Measurements from ENCODE around the gene KRT82. TPM values are rescaled to one million over a fixed set of nuclear protein-coding genes. Genes with fewer than 3 reads are reported as not detected.

Gene KRT82
- total and polyA plus RNA-seq, 4 experiments from 2014 or later, result not detected

GRCh38 chr12:52425466-52425865 lies 19.3 kb upstream of the KRT82 start:
- intact Hi-C loops (cut with micrococcal nuclease), result no loop called here
- Mint-ChIP-seq H3K4me1 (no peaks in the 10 kb centered on the region), H3K27me3 (peaks cover 15 to 30% of the 10 kb centered on the region in 2 donors), H3K36me3 (no peaks in the 10 kb centered on the region), H3K27ac (no peak overlapping the region), H3K4me3 (no peak overlapping the region), H3K9me3 (no peaks in the 10 kb centered on the region)
- no peaks in the 10 kb centered on the region for H3K4me1 ChIP-seq (ENCODE audit: insufficient read depth, low read length)
- H3K27ac ChIP-seq (ENCODE audit: low read depth, low read length), result no peak overlapping the region
- no peaks in the 10 kb centered on the region for H3K27me3 ChIP-seq (ENCODE audit: insufficient read depth, low read length)
- no peak overlapping the region for H3K4me3 ChIP-seq (ENCODE audit: low read length in 2 of 2)
- H3K9me3 ChIP-seq (ENCODE audit: control insufficient read depth in 1 of 2, low read length in 2 of 2), result no peaks in the 10 kb centered on the region
- CTCF ChIA-PET (ENCODE audit: partially characterized antibody), result no interaction called here
- POLR2A ChIA-PET (ENCODE audit: partially characterized antibody), result no interaction called here
- no peaks in the 10 kb centered on the region for H3K36me3 ChIP-seq (ENCODE audit: insufficient read depth, low read length)
- DNase-seq, result no peak

GRCh38 chr12:52423661-52424500 lies 17.7 kb upstream of the KRT82 start:
- CTCF ChIA-PET (ENCODE audit: partially characterized antibody), result no interaction called here
- intact Hi-C loops (cut with micrococcal nuclease), result no loop called here
- POLR2A ChIA-PET (ENCODE audit: partially characterized antibody), result no interaction called here
- no peak overlapping the region for H3K4me3 Mint-ChIP-seq
- no peaks in the 10 kb centered on the region for H3K27me3 ChIP-seq (ENCODE audit: insufficient read depth, low read length)
- no peak for DNase-seq
- no peaks in the 10 kb centered on the region for H3K36me3 Mint-ChIP-seq
- no peaks in the 10 kb centered on the region for H3K9me3 Mint-ChIP-seq
- H3K4me1 ChIP-seq (ENCODE audit: insufficient read depth, low read length), result no peaks in the 10 kb centered on the region
- H3K36me3 ChIP-seq (ENCODE audit: insufficient read depth, low read length), result no peaks in the 10 kb centered on the region
- H3K9me3 ChIP-seq (ENCODE audit: control insufficient read depth in 1 of 2, low read length in 2 of 2), result no peaks in the 10 kb centered on the region
- H3K4me1 Mint-ChIP-seq, result peaks cover 0 to 1% (median 0%) of the 10 kb centered on the region in 4 donors
- peaks cover 14 to 24% of the 10 kb centered on the region in 2 donors for H3K27me3 Mint-ChIP-seq
- H3K27ac ChIP-seq (ENCODE audit: low read depth, low read length), result no peak overlapping the region
- peak overlapping the region in 1 of 7 donors; percentile 36 for H3K27ac Mint-ChIP-seq
- H3K4me3 ChIP-seq (ENCODE audit: low read length in 2 of 2), result no peak overlapping the region

- Mint-ChIP-seq H3K27me3 (peaks cover 13 to 22% of the 10 kb centered on the region in 2 donors), H3K27ac (no peak overlapping the region), H3K36me3 (no peaks in the 10 kb centered on the region), H3K4me1 (peaks cover 0 to 1% (median 0%) of the 10 kb centered on the region in 4 donors), H3K9me3 (no peaks in the 10 kb centered on the region), H3K4me3 (peak overlapping the region in 1 of 8 donors; percentile 53)
- Histone ChIP-seq H3K4me3 (ENCODE audit: low read length in 2 of 2) (no peak overlapping the region), H3K4me1 (ENCODE audit: insufficient read depth, low read length) (no peaks in the 10 kb centered on the region), H3K27ac (ENCODE audit: low read depth, low read length) (no peak overlapping the region), H3K36me3 (ENCODE audit: insufficient read depth, low read length) (no peaks in the 10 kb centered on the region), H3K27me3 (ENCODE audit: insufficient read depth, low read length) (no peaks in the 10 kb centered on the region), H3K9me3 (ENCODE audit: control insufficient read depth in 1 of 2, low read length in 2 of 2) (no peaks in the 10 kb centered on the region)
- ChIA-PET POLR2A (ENCODE audit: partially characterized antibody) (no interaction called here), CTCF (ENCODE audit: partially characterized antibody) (no interaction called here)
- intact Hi-C loops (cut with micrococcal nuclease), result no loop called here
- DNase-seq, result no peak
Measured at GRCh38 chr12:52423035-52423434, 16.9 kb upstream of the KRT82 start.

- Histone ChIP-seq H3K27ac (ENCODE audit: low read depth, low read length) (no peak overlapping the region), H3K4me1 (ENCODE audit: insufficient read depth, low read length) (no peaks in the 10 kb centered on the region), H3K9me3 (ENCODE audit: control insufficient read depth in 1 of 2, low read length in 2 of 2) (no peaks in the 10 kb centered on the region), H3K27me3 (ENCODE audit: insufficient read depth, low read length) (no peaks in the 10 kb centered on the region), H3K4me3 (ENCODE audit: low read length in 2 of 2) (no peak overlapping the region), H3K36me3 (ENCODE audit: insufficient read depth, low read length) (no peaks in the 10 kb centered on the region)
- Mint-ChIP-seq H3K27me3 (peaks cover 11 to 25% of the 10 kb centered on the region in 2 donors), H3K4me3 (no peak overlapping the region), H3K27ac (no peak overlapping the region), H3K9me3 (peaks cover 0 to 2% (median 0%) of the 10 kb centered on the region in 8 donors), H3K4me1 (peaks cover 0 to 1% (median 0%) of the 10 kb centered on the region in 4 donors), H3K36me3 (no peaks in the 10 kb centered on the region)
- POLR2A ChIA-PET (ENCODE audit: partially characterized antibody), result no interaction called here
- intact Hi-C loops (cut with micrococcal nuclease), result no loop called here
- CTCF ChIA-PET (ENCODE audit: partially characterized antibody), result no interaction called here
- DNase-seq, result no peak
Measured at GRCh38 chr12:52419656-52420055, 13.5 kb upstream of the KRT82 start.

GRCh38 chr12:52418576-52419110 lies 12.5 kb upstream of the KRT82 start:
- H3K36me3 Mint-ChIP-seq, result no peaks in the 10 kb centered on the region

GRCh38 chr12:52417740-52418139 lies 11.6 kb upstream of the KRT82 start:
- Histone ChIP-seq H3K27me3 (ENCODE audit: insufficient read depth, low read length) (no peaks in the 10 kb centered on the region), H3K4me3 (ENCODE audit: low read length in 2 of 2) (no peak overlapping the region), H3K27ac (ENCODE audit: low read depth, low read length) (no peak overlapping the region), H3K36me3 (ENCODE audit: insufficient read depth, low read length) (no peaks in the 10 kb centered on the region), H3K9me3 (ENCODE audit: control insufficient read depth in 1 of 2, low read length in 2 of 2) (no peaks in the 10 kb centered on the region), H3K4me1 (ENCODE audit: insufficient read depth, low read length) (no peaks in the 10 kb centered on the region)
- Mint-ChIP-seq H3K27ac (no peak overlapping the region), H3K4me1 (peaks cover 0 to 1% (median 0%) of the 10 kb centered on the region in 4 donors), H3K4me3 (no peak overlapping the region), H3K27me3 (peaks cover 8 to 35% of the 10 kb centered on the region in 2 donors), H3K9me3 (peaks cover 0 to 2% (median 0%) of the 10 kb centered on the region in 8 donors), H3K36me3 (no peaks in the 10 kb centered on the region)
- CTCF ChIA-PET (ENCODE audit: partially characterized antibody), result no interaction called here
- DNase-seq, result no peak
- intact Hi-C loops (cut with micrococcal nuclease), result no loop called here
- POLR2A ChIA-PET (ENCODE audit: partially characterized antibody), result no interaction called here

More at GRCh38 chr12:52418576-52419110, 12.5 kb upstream of the KRT82 start:
- Mint-ChIP-seq H3K4me1 (peaks cover 0 to 1% (median 0%) of the 10 kb centered on the region in 4 donors), H3K27me3 (peaks cover 11 to 29% of the 10 kb centered on the region in 2 donors), H3K27ac (no peak overlapping the region), H3K9me3 (peaks cover 0 to 2% (median 0%) of the 10 kb centered on the region in 8 donors), H3K4me3 (no peak overlapping the region)
- ChIA-PET POLR2A (ENCODE audit: partially characterized antibody) (no interaction called here), CTCF (ENCODE audit: partially characterized antibody) (no interaction called here)
- H3K27ac ChIP-seq (ENCODE audit: low read depth, low read length), result no peak overlapping the region
- no peak for DNase-seq
- no peak overlapping the region for H3K4me3 ChIP-seq (ENCODE audit: low read length in 2 of 2)
- no peaks in the 10 kb centered on the region for H3K36me3 ChIP-seq (ENCODE audit: insufficient read depth, low read length)
- no peaks in the 10 kb centered on the region for H3K4me1 ChIP-seq (ENCODE audit: insufficient read depth, low read length)
- intact Hi-C loops (cut with micrococcal nuclease), result no loop called here
- no peaks in the 10 kb centered on the region for H3K27me3 ChIP-seq (ENCODE audit: insufficient read depth, low read length)
- no peaks in the 10 kb centered on the region for H3K9me3 ChIP-seq (ENCODE audit: control insufficient read depth in 1 of 2, low read length in 2 of 2)

GRCh38 chr12:52416795-52417194 lies 10.7 kb upstream of the KRT82 start:
- intact Hi-C loops (cut with micrococcal nuclease), result no loop called here
- POLR2A ChIA-PET (ENCODE audit: partially characterized antibody), result no interaction called here
- Histone ChIP-seq H3K27me3 (ENCODE audit: insufficient read depth, low read length) (no peaks in the 10 kb centered on the region), H3K27ac (ENCODE audit: low read depth, low read length) (no peak overlapping the region), H3K4me3 (ENCODE audit: low read length in 2 of 2) (no peak overlapping the region), H3K36me3 (ENCODE audit: insufficient read depth, low read length) (no peaks in the 10 kb centered on the region), H3K4me1 (ENCODE audit: insufficient read depth, low read length) (no peaks in the 10 kb centered on the region), H3K9me3 (ENCODE audit: control insufficient read depth in 1 of 2, low read length in 2 of 2) (no peaks in the 10 kb centered on the region)
- no peak overlapping the region for H3K4me3 Mint-ChIP-seq
- H3K4me1 Mint-ChIP-seq, result peaks cover 0 to 1% (median 0%) of the 10 kb centered on the region in 4 donors
- H3K27ac Mint-ChIP-seq, result no peak overlapping the region
- DNase-seq, result no peak
- H3K9me3 Mint-ChIP-seq, result peaks cover 0 to 2% (median 0%) of the 10 kb centered on the region in 8 donors
- CTCF ChIA-PET (ENCODE audit: partially characterized antibody), result no interaction called here
- peaks cover 5 to 36% of the 10 kb centered on the region in 2 donors for H3K27me3 Mint-ChIP-seq
- no peaks in the 10 kb centered on the region for H3K36me3 Mint-ChIP-seq

Measured in CD4-positive, alpha-beta memory T cell (primary cell).